Activated T-cell treated with anti-CD3 and anti-CD28 coated beads, Interleukin-2, amount 50 U/mL, for 24 hours (primary cell): ENCODE results near the gene TMIE.

ENCODE experiments used
- DNase-seq: peaks from one replicate; pipeline ENCODE4 v3.0.0-alpha.2; 2020
- H3K27ac Mint-ChIP-seq: 2 replicates; pipeline ENCODE4 v1.8.0; 2020; ENCODE audit warnings: mild to moderate bottlenecking, mixed read lengths
- H3K27me3 Mint-ChIP-seq: 2 replicates; pipeline ENCODE4 v1.8.0; 2020; ENCODE audit warnings: mixed read lengths
- H3K36me3 Mint-ChIP-seq: 2 replicates; pipeline ENCODE4 v1.8.0; 2020; ENCODE audit warnings: low read depth, mixed read lengths
- H3K4me1 Mint-ChIP-seq: 2 replicates; pipeline ENCODE4 v1.8.0; 2020; ENCODE audit warnings: low read depth, mixed read lengths
- H3K4me3 Mint-ChIP-seq: 2 replicates; pipeline ENCODE4 v1.8.0; 2020; ENCODE audit warnings: mild to moderate bottlenecking, moderate library complexity, mixed read lengths
- H3K9me3 Mint-ChIP-seq: 2 replicates; pipeline ENCODE4 v1.8.0; 2020; ENCODE audit warnings: mixed read lengths

The TMIE gene

DNA sequence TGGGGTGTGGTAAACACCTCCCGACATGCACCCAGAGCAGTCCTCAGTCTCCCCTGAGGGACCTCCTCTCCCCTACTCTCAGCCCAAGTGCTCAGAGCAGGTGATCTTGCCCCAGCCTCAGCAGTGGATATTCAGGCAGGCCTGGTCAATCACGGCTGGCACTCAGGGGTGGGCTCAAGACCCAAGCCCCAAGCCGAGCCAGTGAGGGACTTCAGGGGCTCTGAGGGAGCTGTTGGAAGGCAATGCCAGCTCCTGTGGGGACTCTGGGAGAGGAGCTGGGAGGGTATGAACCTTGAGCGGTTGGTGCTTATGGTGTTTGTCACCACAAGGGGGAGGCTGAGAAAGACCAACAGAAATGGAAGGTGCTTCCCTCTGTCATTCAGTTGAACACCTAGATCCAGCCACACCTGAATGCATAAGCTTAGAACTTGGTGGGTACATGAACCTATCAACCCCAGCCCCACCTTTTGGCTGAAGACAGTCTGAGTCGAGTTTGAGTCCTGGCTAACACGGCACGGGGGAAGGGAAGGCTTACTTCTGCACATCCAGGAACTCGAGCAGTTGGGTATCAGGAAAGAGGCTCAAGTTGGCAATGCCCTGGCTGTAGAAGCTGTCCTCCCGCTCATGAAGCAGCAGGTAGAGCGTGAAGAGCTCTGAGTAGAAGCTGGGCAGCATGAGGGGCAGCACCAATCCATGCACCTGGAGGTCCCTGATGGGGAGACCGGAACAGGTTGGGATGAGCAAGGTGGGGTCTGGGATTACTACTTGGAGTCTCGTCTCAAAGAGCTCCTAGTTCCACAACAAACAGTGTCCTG, 27.0 kb upstream of the TMIE start:
- no peak overlapping the region for H3K4me3 Mint-ChIP-seq
- no peak for DNase-seq
- H3K27me3 Mint-ChIP-seq: no peaks in the 10 kb centered on the region
- H3K36me3 Mint-ChIP-seq: peaks cover 5% of the 10 kb centered on the region
- H3K4me1 Mint-ChIP-seq: no peaks in the 10 kb centered on the region
- H3K27ac Mint-ChIP-seq: no peak overlapping the region
- H3K9me3 Mint-ChIP-seq: no peaks in the 10 kb centered on the region

DNA sequence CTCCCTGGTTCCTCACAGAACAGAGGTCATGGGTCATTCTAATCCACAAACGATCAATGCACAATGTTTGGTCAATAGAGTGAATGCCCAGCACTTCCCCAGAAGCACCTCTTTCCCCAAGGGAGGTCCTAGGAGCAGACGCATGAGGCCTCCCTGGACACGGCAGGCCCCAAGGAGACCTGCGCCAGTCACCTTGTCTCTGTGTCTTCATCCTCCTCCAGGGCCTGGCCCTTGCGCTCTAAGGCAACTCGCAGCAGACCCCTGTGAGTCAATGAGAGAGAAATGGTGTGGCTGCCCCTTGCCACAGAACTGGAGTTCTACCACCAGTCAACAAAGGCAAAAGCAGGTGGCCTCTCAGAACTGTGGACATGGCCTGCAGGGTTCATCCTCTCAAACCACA, 25.8 kb upstream of the TMIE start:
- no peak overlapping the region for H3K4me3 Mint-ChIP-seq
- no peaks in the 10 kb centered on the region for H3K4me1 Mint-ChIP-seq
- peaks cover 5% of the 10 kb centered on the region for H3K36me3 Mint-ChIP-seq
- no peaks in the 10 kb centered on the region for H3K9me3 Mint-ChIP-seq
- no peaks in the 10 kb centered on the region for H3K27me3 Mint-ChIP-seq
- H3K27ac Mint-ChIP-seq: no peak overlapping the region
- DNase-seq: no peak

- Mint-ChIP-seq H3K27me3 (no peaks in the 10 kb centered on the region), H3K9me3 (no peaks in the 10 kb centered on the region), H3K36me3 (peaks cover 5% of the 10 kb centered on the region), H3K27ac (no peak overlapping the region), H3K4me1 (no peaks in the 10 kb centered on the region), H3K4me3 (no peak overlapping the region)
- no peak for DNase-seq
These were observed 25.2 kb upstream of the TMIE start for GRCh38 chr3:46675843-46676567.

GRCh38 chr3:46676601-46677410, 24.4 kb upstream of the TMIE start:
- no peaks in the 10 kb centered on the region for H3K4me1 Mint-ChIP-seq
- H3K36me3 Mint-ChIP-seq: peaks cover 5% of the 10 kb centered on the region

DNA sequence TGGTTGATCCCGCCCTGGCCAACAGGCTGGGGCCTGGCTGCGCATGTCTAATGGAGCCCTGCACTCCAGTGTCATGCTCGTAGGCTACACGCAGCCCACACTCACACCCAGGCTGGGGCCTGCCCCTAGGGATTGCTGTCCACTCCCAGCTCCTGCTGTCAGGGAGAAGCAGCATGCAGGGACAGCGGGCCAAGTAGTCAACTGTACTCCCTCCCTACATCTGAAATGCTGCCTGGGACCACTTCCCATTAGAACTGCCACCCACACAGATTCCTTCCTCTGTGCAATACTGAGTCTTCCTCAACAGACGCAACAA, 23.8 kb upstream of the TMIE start:
- Mint-ChIP-seq H3K36me3 (peaks cover 6% of the 10 kb centered on the region), H3K9me3 (no peaks in the 10 kb centered on the region), H3K4me3 (no peak overlapping the region), H3K27ac (no peak overlapping the region), H3K27me3 (no peaks in the 10 kb centered on the region), H3K4me1 (no peaks in the 10 kb centered on the region)
- DNase-seq: no peak

More at GRCh38 chr3:46676601-46677410, 24.4 kb upstream of the TMIE start:
- Mint-ChIP-seq H3K27me3 (no peaks in the 10 kb centered on the region), H3K9me3 (no peaks in the 10 kb centered on the region), H3K4me3 (no peak overlapping the region), H3K27ac (no peak overlapping the region)
- DNase-seq: no peak

- no peak overlapping the region for H3K4me3 Mint-ChIP-seq
- peaks cover 8% of the 10 kb centered on the region for H3K36me3 Mint-ChIP-seq
- H3K27me3 Mint-ChIP-seq: no peaks in the 10 kb centered on the region
- no peak overlapping the region for H3K27ac Mint-ChIP-seq
- H3K9me3 Mint-ChIP-seq: no peaks in the 10 kb centered on the region
- no peaks in the 10 kb centered on the region for H3K4me1 Mint-ChIP-seq
- no peak for DNase-seq
These were observed 22.9 kb upstream of the TMIE start for GRCh38 chr3:46678280-46678679.

GRCh38 chr3:46679681-46680080, 21.5 kb upstream of the TMIE start:
- peaks cover 3% of the 10 kb centered on the region for H3K36me3 Mint-ChIP-seq
- no peak for DNase-seq
- H3K4me3 Mint-ChIP-seq: no peak overlapping the region
- H3K27me3 Mint-ChIP-seq: no peaks in the 10 kb centered on the region
- H3K27ac Mint-ChIP-seq: no peak overlapping the region
- H3K9me3 Mint-ChIP-seq: no peaks in the 10 kb centered on the region
- no peaks in the 10 kb centered on the region for H3K4me1 Mint-ChIP-seq

DNA sequence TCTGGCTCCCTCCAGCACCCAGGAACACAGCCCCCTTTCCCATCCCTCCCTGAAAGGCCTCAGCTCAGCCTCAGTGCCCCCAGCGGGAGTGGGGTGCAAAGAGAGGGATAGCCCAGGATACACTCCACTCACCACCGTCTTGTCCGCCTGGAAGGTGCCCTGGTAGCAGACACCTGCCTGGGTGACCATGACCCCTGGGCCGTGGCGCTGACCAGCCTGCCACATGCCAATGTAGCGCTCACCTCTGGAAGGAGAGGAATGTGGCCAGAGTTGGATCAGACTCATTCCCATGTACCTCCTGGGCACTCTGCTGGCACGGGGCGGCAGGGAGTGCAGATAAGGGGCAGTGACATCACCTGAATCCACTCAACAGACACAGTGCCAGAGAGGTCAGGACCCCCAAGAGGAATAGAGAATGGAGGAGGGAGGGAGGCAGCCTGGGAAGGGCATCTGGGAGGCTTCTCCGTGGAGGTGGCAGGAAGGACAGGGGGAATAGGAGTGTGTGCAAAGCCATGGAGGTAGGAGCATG, 20.8 kb upstream of the TMIE start:
- Mint-ChIP-seq H3K36me3 (peaks cover 3% of the 10 kb centered on the region), H3K27ac (no peak overlapping the region), H3K4me3 (no peak overlapping the region), H3K4me1 (no peaks in the 10 kb centered on the region), H3K9me3 (no peaks in the 10 kb centered on the region), H3K27me3 (no peaks in the 10 kb centered on the region)
- no peak for DNase-seq

DNA sequence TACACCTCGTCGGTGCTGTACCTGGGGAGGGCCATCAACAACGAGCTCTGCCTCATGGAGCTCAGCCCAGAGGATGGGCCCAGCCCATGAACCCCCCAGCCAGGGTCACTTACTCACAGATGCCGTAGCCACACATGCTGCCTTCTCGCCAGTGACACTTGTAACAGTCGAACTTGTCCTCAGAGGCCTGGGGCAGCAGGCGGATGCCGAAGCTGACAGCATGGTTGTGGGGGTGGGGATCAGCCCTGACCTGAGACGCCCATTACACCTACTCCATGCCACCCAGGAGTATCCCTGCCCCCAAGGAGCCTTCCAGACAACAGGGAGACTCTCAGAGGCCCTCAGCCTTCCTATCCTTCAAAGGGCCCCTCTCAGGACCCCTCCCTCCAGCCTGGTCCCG, 19.8 kb upstream of the TMIE start:
- Mint-ChIP-seq H3K4me3 (no peak overlapping the region), H3K36me3 (peaks cover 3% of the 10 kb centered on the region), H3K9me3 (no peaks in the 10 kb centered on the region), H3K4me1 (no peaks in the 10 kb centered on the region), H3K27ac (no peak overlapping the region), H3K27me3 (no peaks in the 10 kb centered on the region)
- DNase-seq: no peak

DNA sequence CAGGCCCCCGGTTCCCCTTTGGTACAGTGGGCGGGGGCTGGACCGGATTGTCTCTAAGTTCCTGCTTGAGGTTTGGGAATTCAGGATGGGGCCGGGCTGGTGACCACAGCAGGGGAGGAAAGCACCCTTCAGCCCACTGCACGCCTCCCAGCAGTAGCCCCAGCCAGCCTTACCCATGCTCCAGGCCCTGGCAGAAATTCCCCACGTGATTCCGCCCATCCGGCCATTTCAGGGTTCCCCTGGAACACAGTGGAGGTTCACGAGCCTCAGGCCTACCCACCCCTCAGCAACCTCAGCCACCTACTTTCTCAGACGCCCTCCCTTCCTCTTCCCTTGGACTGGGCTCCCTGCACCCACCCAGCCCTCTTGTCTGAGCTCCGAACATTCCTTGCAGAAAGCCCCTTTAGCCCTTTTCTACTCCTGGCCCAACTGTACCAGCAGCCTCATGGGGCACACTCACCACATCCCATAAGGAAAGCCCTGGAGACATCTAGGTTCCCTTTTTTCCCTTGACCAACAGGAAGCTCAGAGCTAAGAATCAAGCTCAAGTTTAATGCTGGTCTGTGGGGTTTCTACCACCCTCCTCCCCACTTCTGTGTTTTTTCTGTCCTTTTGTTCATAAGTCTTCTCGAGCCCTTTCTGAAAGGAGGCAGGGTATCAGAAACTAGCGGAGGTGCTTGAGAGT, 19.2 kb upstream of the TMIE start:
- peaks cover 3% of the 10 kb centered on the region for H3K36me3 Mint-ChIP-seq
- H3K4me3 Mint-ChIP-seq: no peak overlapping the region
- H3K9me3 Mint-ChIP-seq: no peaks in the 10 kb centered on the region
- DNase-seq: no peak
- no peaks in the 10 kb centered on the region for H3K27me3 Mint-ChIP-seq
- no peaks in the 10 kb centered on the region for H3K4me1 Mint-ChIP-seq
- H3K27ac Mint-ChIP-seq: no peak overlapping the region

GRCh38 chr3:46682974-46683373, 18.2 kb upstream of the TMIE start:
- no peaks in the 10 kb centered on the region for H3K27me3 Mint-ChIP-seq
- no peaks in the 10 kb centered on the region for H3K9me3 Mint-ChIP-seq
- no peaks in the 10 kb centered on the region for H3K4me1 Mint-ChIP-seq
- DNase-seq: no peak
- no peak overlapping the region for H3K27ac Mint-ChIP-seq
- no peak overlapping the region for H3K4me3 Mint-ChIP-seq
- peaks cover 3% of the 10 kb centered on the region for H3K36me3 Mint-ChIP-seq

- H3K4me3 Mint-ChIP-seq: no peak overlapping the region
- H3K9me3 Mint-ChIP-seq: no peaks in the 10 kb centered on the region
- H3K27ac Mint-ChIP-seq: no peak overlapping the region
- no peaks in the 10 kb centered on the region for H3K27me3 Mint-ChIP-seq
- DNase-seq: no peak
- peaks cover 3% of the 10 kb centered on the region for H3K36me3 Mint-ChIP-seq
- no peaks in the 10 kb centered on the region for H3K4me1 Mint-ChIP-seq
These were observed 16.3 kb upstream of the TMIE start for GRCh38 chr3:46684891-46685290.

DNA sequence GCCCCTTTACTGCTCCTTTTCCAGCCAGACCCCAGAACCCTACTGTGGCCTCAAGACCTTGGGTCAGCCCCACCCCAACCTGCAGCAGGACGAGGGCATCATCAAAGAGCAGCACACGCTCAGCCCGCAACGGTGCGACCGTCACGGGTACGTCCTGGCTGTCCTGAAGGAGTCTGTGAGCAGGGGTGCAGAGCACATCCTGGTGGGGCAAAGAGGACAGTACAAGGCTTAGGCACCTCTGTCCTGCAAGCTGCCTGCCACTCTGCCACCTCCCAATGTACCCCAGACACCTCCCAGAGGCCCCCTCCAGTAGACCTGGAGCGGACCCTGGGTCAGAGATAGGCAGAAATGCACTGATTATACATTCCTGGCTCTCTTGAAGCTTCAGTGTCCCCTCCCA, 15.7 kb upstream of the TMIE start:
- no peak overlapping the region for H3K4me3 Mint-ChIP-seq
- no peaks in the 10 kb centered on the region for H3K27me3 Mint-ChIP-seq
- H3K36me3 Mint-ChIP-seq: peaks cover 3% of the 10 kb centered on the region
- DNase-seq: no peak
- peaks cover 1% of the 10 kb centered on the region for H3K4me1 Mint-ChIP-seq
- no peaks in the 10 kb centered on the region for H3K9me3 Mint-ChIP-seq
- no peak overlapping the region for H3K27ac Mint-ChIP-seq

DNA sequence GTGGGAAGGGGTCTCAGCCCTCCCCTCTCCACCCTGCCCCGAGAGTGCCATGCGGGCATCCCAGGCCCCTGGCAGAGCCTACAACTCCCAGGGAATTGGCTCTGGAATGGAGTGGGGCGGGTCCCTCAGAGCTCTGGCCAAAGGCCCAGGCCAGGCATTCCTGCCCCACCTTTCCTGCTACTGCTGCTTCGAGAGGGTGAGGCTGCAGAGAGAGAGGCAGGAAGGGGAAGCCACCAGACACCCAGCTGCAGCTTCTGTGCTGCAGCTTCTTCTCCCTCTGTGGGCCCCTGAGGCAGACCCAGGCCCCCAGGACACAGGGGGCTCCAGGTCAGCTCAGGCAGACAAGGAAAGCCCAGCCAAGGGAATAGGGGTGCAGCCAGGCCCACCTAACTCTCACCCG, 10.4 kb upstream of the TMIE start:
- peaks cover 41% of the 10 kb centered on the region for H3K4me1 Mint-ChIP-seq
- H3K36me3 Mint-ChIP-seq: no peaks in the 10 kb centered on the region
- no peak overlapping the region for H3K4me3 Mint-ChIP-seq
- DNase-seq: no peak
- no peaks in the 10 kb centered on the region for H3K9me3 Mint-ChIP-seq
- H3K27me3 Mint-ChIP-seq: no peaks in the 10 kb centered on the region
- no peak overlapping the region for H3K27ac Mint-ChIP-seq
